DMS153 (cell line): ENCODE results near the gene OGFOD2.

Experiments used
- DNase-seq: peaks from one replicate; lab custom pipeline; 2025; lab: John Stamatoyannopoulos, UW

OGFOD2 gene

DNA sequence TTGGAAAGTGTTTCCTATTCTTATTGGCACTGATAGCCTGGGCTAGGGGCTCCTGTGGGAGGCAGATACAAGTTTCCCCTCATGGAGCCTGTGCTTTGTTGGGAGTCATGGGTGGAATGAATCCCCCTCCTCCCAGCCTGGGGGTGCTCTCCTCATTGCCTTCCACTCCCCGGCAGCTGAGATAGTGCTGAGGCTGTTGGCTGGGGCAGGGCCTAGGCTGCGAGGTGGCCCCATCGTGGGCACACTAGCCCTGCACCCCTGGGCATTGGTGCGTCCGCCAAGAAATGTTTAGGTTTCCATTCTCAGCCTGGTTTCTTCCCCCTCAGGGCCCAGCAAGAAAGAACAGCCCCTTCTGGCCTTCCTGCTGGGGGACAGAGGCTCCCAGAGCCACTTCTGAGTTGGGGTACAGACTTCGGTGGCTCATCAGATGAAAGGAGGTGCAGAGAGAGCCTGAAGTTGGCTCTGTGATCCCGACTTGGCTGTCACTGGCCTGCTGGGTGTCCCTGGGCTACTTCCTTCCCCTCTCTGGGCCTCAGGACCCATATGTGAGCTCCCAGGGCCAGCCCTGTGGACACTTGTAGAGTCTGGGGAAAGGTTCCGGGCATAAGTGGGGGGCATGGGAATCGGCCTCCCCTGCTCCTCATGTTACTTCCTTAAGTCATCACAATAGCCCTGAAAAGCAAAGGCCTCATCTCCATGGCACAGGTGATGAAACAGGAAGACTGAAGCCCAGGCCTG lies 2.8 kb downstream of the OGFOD2 start:
- DNase-seq: no peak

DNA sequence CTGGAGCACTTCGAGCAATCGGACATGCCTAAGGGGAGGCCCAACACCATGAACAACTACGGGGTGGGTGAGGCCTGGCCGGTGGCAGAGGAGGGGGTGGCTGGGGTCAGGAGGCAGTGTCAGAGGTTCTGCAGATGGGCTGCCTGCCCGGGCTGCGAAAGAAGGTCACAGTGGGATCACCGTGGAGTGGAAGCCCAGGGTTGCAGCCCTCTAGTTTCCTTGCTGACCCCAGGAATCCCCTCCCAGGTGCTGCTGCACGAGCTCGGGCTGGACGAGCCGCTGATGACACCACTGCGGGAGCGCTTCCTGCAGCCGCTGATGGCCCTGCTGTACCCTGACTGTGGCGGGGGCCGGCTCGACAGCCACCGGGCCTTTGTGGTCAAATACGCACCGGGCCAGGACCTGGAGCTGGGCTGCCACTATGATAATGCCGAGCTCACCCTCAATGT lies 3.5 kb downstream of the OGFOD2 start:
- DNase-seq: no peak

DNA sequence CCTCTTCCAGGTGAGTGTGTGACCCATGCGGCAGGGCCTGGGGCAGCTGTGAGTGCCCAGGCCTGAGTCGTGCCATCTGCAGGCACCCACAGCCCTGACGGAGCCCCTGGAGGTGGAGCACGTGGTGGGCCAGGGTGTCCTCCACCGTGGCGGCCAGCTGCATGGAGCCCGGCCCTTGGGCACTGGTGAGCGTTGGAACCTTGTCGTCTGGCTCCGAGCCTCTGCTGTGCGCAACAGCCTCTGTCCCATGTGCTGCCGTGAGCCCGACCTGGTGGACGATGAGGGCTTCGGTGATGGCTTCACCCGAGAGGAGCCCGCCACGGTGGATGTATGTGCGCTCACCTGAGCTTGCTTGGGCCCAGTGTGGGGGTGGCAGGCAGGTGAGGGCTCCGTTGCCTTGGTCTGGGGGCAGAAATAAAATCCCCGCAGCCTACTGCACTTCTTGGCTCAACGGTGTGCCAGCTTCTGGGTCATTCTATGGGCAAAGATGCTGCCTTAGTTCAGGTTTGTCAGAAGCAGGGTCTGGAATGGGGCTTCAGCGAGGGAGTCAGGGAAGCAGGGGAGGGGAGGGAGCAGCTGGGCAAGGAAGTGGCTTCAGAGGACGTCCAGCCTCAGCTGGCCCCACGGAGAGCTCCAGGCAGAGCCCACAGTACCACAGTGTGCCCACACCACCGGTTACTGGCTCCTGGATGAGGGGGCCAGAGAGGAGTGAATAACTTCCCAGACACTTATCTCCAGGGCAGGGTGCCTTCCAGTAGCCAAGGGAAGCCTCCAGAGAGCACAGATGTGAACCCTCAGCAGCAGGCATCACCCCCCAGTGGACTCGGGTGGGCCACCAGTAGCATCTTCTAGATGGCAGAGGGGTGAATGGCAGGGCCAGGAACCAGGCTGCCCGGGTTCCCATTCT lies 4.2 kb downstream of the OGFOD2 start:
- no peak for DNase-seq

DNA sequence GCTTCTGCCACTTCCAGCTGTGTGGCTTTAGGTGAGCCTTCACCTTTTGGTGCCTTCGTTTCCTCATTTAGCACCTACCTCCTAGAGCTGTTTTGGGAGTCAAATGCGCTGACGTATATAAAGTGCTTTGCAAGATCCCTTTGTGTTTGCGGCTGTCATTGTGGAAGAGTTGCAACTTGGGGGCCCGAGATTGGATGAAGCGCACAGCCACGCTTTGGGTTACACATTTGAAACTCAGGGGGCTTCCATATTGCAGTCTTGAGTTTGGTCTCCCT lies 4.8 kb downstream of the OGFOD2 start:
- DNase-seq: no peak

DNA sequence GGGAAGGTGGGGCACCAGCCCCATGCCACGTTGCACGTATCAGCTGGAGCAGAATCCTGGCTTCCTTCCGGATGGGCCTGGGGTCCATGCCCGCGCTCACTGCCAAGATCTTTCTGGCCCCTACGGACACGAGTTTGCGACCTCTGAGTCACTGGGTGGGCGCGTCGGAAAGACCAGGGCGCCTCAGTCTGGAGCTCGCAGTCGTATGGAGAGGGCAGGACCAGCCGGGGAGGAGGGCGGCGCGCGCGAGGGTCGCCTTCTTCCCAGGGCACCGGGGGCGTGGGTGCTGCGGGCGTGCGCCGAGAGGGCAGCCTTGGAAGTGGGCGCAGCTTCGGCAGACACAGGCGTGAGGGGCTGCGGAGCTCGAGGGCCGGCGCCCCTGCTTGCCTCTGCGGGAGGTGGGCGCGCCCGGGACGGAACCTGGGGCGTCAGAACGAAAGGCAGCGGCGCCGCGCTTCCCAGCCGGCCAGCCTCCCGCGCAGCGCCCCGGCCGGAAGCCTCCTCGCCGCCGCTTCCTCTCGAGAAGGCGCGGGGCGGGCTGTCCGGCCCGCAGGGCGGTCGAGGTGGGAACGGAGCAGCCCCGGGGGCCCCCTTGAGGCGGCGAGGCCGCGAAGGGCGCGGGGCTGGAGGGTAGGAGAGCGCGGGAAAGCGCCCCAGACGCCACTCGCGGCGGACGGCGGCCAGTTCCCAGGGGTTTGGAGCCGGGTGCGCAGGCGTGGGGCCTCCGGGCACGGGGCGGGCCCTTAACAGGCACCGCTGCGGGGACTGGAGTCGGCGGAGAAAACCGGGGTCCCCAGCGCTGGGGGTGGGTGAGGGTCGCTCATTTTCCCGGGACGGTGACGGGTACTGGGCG lies 5.4 kb downstream of the OGFOD2 start, which contains the start of gene ARL6IP4:
Gene ARL6IP4 (plus strand): TSS at position 499 of the 853 bp plus-strand sequence. CDS start 459 bp downstream, outside the sequence.
- peak; percentile 12 for DNase-seq

DNA sequence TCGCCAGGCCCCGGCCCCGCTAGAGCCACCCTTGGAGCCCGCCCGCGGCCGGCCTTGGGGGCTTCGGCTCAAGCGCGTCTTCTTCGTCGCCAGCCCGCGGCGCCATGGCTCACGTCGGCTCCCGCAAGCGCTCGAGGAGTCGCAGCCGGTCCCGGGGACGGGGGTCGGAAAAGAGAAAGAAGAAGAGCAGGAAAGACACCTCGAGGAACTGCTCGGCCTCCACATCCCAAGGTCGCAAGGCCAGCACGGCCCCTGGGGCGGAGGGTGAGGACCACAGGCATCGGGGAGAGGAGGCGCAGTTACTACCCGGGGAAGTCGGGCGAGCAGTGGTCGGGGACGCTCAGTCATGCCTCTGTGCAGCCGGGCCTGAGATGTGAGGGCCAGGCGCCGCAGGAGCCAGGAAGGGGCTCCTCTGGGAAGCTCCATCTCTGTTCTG lies 6.0 kb downstream of the OGFOD2 start:
- no peak for DNase-seq

- no peak for DNase-seq
Observed at GRCh38 chr12:122981587-122982476, 6.8 kb downstream of the OGFOD2 start.

DNA sequence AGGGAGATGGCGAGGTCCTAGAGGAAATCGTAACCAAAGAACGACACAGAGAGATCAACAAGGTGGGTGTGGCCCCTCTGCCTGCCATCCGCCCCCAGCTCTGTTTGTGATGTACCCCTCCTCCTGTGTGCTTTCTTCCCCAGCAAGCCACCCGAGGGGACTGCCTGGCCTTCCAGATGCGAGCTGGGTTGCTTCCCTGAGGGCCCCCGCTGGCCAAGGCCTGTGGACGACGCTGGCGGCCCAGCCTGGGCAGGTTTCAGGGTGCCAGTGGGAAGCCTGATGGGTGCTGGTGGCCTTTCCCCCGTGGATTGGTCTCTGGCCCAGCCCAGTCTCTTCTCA lies 7.4 kb downstream of the OGFOD2 start:
- no peak for DNase-seq

- no peak for DNase-seq
Observed at GRCh38 chr12:122982963-122983788, 8.1 kb downstream of the OGFOD2 start.

GRCh38 chr12:122983789-122984515 lies 8.9 kb downstream of the OGFOD2 start:
- DNase-seq: no peak

GRCh38 chr12:122984612-122985337 lies 9.7 kb downstream of the OGFOD2 start:
- no peak for DNase-seq

- no peak for DNase-seq
Observed at GRCh38 chr12:122985338-122986257, 10.6 kb downstream of the OGFOD2 start.

- DNase-seq: no peak
Observed at GRCh38 chr12:122986258-122986871, 11.3 kb downstream of the OGFOD2 start.

GRCh38 chr12:122987086-122987951 lies 12.3 kb downstream of the OGFOD2 start:
- no peak for DNase-seq

GRCh38 chr12:122988036-122988435 lies 13.0 kb downstream of the OGFOD2 start:
- DNase-seq: no peak

DNA sequence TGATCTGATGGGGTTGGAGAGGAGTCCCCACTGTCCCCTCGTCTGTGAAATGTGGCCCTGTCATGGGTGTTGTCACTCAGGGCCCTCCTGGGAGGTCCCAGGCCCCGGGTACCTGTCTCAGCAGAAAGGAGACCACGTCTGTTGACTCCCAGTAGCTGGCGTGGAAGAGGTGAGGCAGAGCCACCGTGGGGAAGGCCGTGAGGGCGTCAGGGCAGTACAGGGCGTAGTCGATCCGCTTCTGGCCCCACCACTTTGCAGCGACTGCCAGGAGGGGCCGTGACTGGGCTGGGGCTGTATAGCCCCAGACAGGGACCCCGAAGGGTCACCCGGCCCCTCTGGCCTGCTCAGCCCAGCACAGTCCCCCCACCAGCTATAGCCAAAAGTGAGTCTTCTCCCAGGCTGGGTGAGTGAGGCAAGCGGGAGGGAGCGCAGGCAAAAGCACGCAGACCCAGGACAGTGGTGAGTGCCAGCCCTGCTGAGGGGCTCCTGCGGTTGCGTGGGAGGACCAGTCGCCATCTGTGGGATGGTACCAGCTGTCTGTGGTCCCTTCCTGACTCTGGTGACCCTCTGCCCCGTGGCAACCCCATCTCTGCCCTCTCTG lies 13.7 kb downstream of the OGFOD2 start:
- DNase-seq: no peak
